ENCODE results near the gene BCAS3.

DNA sequence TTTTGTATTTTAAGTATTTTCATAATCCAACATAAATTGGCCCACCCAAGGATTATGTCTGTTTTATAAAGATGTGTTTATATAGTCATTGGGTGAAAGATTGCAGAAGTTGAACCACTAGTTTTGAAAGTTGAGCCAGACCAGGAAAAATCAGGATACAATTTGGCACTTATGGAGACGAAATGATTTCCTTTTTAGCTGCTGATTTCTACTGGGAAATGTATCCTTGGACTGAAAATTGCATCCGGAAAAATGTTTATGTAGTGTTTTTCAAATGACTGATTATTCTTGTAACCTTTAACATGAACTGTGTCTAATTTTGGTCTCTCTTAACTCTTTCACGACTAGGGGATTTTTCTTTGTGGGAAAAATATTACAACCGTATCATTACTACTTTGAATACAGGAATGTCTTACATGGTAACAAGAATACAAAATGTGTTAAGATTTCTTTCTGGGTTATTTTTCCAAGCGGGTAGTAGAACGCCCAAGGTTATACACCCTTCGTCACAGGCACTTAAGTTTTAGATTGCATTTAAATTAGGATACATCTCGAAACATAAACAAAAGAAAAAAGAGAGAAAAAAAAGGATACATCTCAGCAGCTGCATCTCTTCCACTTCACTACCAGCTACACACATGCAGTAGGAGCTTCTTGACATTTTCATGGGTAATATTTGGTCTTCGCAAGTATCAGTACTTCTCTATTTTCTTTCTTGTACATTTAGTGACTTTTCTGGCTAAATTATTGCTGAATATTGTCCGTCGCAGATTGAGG lies 449.0 kb downstream of the BCAS3 start:
- TF ChIP-seq, protein P1, sequence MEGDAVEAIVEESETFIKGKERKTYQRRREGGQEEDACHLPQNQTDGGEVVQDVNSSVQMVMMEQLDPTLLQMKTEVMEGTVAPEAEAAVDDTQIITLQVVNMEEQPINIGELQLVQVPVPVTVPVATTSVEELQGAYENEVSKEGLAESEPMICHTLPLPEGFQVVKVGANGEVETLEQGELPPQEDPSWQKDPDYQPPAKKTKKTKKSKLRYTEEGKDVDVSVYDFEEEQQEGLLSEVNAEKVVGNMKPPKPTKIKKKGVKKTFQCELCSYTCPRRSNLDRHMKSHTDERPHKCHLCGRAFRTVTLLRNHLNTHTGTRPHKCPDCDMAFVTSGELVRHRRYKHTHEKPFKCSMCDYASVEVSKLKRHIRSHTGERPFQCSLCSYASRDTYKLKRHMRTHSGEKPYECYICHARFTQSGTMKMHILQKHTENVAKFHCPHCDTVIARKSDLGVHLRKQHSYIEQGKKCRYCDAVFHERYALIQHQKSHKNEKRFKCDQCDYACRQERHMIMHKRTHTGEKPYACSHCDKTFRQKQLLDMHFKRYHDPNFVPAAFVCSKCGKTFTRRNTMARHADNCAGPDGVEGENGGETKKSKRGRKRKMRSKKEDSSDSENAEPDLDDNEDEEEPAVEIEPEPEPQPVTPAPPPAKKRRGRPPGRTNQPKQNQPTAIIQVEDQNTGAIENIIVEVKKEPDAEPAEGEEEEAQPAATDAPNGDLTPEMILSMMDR (IDR thresholded peaks at IDR 0.05 in 8 of 11, conservative IDR thresholded peaks at IDR 0.05 in 3 of 11): no peak
- TF ChIP-seq POLR2AphosphoS5 (IDR thresholded peaks at IDR 0.05): no peak
- no peak for TF ChIP-seq POLR2A (IDR thresholded peaks at IDR 0.05)

Measured in spleen (tissue), 7 donors.